Endothelial cell (in vitro differentiated cells): ENCODE measurements around the gene CTTNBP2. TPM values are rescaled to one million over a fixed set of nuclear protein-coding genes. Genes with fewer than 3 reads are reported as not detected.

Experiments
- DNase-seq: peaks from one replicate; pipeline ENCODE4 v3.0.0; 2021; ENCODE audit warnings: low spot score
- H3K27ac Mint-ChIP-seq: one replicate; pipeline ENCODE4 v1.8.0; 2021; ENCODE audit warnings: mixed read lengths, inconsistent platforms; ENCODE audit not compliant: unreplicated experiment
- H3K27me3 Mint-ChIP-seq: one replicate; pipeline ENCODE4 v1.8.0; 2021; ENCODE audit warnings: mild to moderate bottlenecking, moderate library complexity, mixed read lengths, inconsistent platforms; ENCODE audit not compliant: unreplicated experiment
- H3K36me3 Mint-ChIP-seq: one replicate; pipeline ENCODE4 v1.8.0; 2021; ENCODE audit warnings: mild to moderate bottlenecking, low read depth, mixed read lengths, inconsistent platforms; ENCODE audit not compliant: unreplicated experiment
- H3K4me1 Mint-ChIP-seq: one replicate; pipeline ENCODE4 v1.8.0; 2021; ENCODE audit warnings: mild to moderate bottlenecking, mixed read lengths, inconsistent platforms; ENCODE audit not compliant: unreplicated experiment
- H3K4me3 Mint-ChIP-seq: one replicate; pipeline ENCODE4 v1.8.0; 2021; ENCODE audit warnings: mild to moderate bottlenecking, mixed read lengths, inconsistent platforms; ENCODE audit not compliant: unreplicated experiment
- H3K9me3 Mint-ChIP-seq: one replicate; pipeline ENCODE4 v1.8.0; 2021; ENCODE audit warnings: mixed read lengths, inconsistent platforms; ENCODE audit not compliant: unreplicated experiment
- total RNA-seq: library from RNA; stranded (reverse); fragmentation: NEBNext Ultra II Directional; extraction: Animal tissue kit (Norgen Biotek cat#: 25700); gene quantifications from one replicate; pipeline ENCODE4 v1.2.1, GENCODE V29; 2021; ENCODE audit not compliant: unreplicated experiment
- TF ChIP-seq, protein P1 (sequence below): fragments of 200-600 bp; sonication (generic); IDR thresholded peaks from one replicate; pipeline ENCODE4 v1.5.0; 2021; ENCODE audit warnings: antibody characterized with exemption; ENCODE audit not compliant: unreplicated experiment

CTTNBP2 gene
- total RNA-seq, 1 donor from 2014 or later = 24.4 TPM

GRCh38 chr7:117664047-117664446 is 209.2 kb downstream of the CTTNBP2 start:
- Mint-ChIP-seq H3K36me3 (no peaks in the 10 kb centered on the region), H3K9me3 (no peaks in the 10 kb centered on the region), H3K4me1 (no peaks in the 10 kb centered on the region), H3K27me3 (peaks cover under 1% of the 10 kb centered on the region), H3K4me3 (no peak overlapping the region), H3K27ac (no peak overlapping the region)
- TF ChIP-seq, protein P1, sequence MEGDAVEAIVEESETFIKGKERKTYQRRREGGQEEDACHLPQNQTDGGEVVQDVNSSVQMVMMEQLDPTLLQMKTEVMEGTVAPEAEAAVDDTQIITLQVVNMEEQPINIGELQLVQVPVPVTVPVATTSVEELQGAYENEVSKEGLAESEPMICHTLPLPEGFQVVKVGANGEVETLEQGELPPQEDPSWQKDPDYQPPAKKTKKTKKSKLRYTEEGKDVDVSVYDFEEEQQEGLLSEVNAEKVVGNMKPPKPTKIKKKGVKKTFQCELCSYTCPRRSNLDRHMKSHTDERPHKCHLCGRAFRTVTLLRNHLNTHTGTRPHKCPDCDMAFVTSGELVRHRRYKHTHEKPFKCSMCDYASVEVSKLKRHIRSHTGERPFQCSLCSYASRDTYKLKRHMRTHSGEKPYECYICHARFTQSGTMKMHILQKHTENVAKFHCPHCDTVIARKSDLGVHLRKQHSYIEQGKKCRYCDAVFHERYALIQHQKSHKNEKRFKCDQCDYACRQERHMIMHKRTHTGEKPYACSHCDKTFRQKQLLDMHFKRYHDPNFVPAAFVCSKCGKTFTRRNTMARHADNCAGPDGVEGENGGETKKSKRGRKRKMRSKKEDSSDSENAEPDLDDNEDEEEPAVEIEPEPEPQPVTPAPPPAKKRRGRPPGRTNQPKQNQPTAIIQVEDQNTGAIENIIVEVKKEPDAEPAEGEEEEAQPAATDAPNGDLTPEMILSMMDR = no peak
- no peak for DNase-seq

GRCh38 chr7:117661328-117661727 is 211.9 kb downstream of the CTTNBP2 start:
- Mint-ChIP-seq H3K27ac (no peak overlapping the region), H3K4me3 (no peak overlapping the region), H3K27me3 (peaks cover 3% of the 10 kb centered on the region), H3K9me3 (no peaks in the 10 kb centered on the region), H3K36me3 (no peaks in the 10 kb centered on the region), H3K4me1 (no peaks in the 10 kb centered on the region)
- TF ChIP-seq, protein P1 = no peak
- DNase-seq = no peak
